Smooth muscle cell (in vitro differentiated cells): ENCODE measurements around the gene GSTM4. TPM values are rescaled to one million over a fixed set of nuclear protein-coding genes. Genes with fewer than 3 reads are reported as not detected.

Experiments
- DNase-seq: peaks from one replicate; lab custom pipeline; 2025; ENCODE audit not compliant: unreplicated experiment; lab: John Stamatoyannopoulos, UW
- H2AFZ ChIP-seq: fragments of 200-600 bp; sonication (generic); 2 replicates; pipeline ENCODE4 v1.6.0; 2016; ENCODE audit warnings: antibody characterized with exemption, low read depth, mild to moderate bottlenecking
- H3F3A ChIP-seq: fragments of 200-600 bp; sonication (generic); 2 replicates; pipeline ENCODE4 v1.6.0; 2017; ENCODE audit warnings: antibody characterized with exemption, low read depth
- H3K27ac ChIP-seq: fragments of 200-600 bp; sonication (generic); 2 replicates; pipeline ENCODE4 v1.5.1; 2016; ENCODE audit warnings: low read depth, mild to moderate bottlenecking
- H3K27me3 ChIP-seq: fragments of 200-600 bp; sonication (generic); 2 replicates; pipeline ENCODE4 v1.6.1; 2016; ENCODE audit warnings: low read depth, mild to moderate bottlenecking
- H3K36me3 ChIP-seq: fragments of 200-600 bp; sonication (generic); 2 replicates; pipeline ENCODE4 v1.5.1; 2016; ENCODE audit warnings: low read depth
- H3K4me1 ChIP-seq: fragments of 200-600 bp; sonication (generic); 2 replicates; pipeline ENCODE4 v1.5.1; 2016; ENCODE audit warnings: low read depth
- H3K4me2 ChIP-seq: fragments of 200-600 bp; sonication (generic); 2 replicates; pipeline ENCODE4 v1.6.0; 2016; ENCODE audit warnings: mild to moderate bottlenecking
- H3K4me3 ChIP-seq: fragments of 200-600 bp; sonication (generic); 2 replicates; pipeline ENCODE4 v1.5.1; 2016; ENCODE audit warnings: mild to moderate bottlenecking
- H3K79me2 ChIP-seq: fragments of 200-600 bp; sonication (generic); 2 replicates; pipeline ENCODE4 v1.6.0; 2016; ENCODE audit warnings: low read depth, mild to moderate bottlenecking
- H3K9ac ChIP-seq: fragments of 200-600 bp; sonication (generic); 2 replicates; pipeline ENCODE4 v1.6.0; 2016; ENCODE audit warnings: low read depth
- H3K9me3 ChIP-seq: fragments of 200-600 bp; sonication (generic); replicated peaks from 2 replicates; pipeline ENCODE4 v1.5.1; 2016; ENCODE audit warnings: low read depth
- H4K20me1 ChIP-seq: fragments of 200-600 bp; sonication (generic); 2 replicates; pipeline ENCODE4 v1.6.0; 2016; ENCODE audit warnings: low read depth
- CTCF ChIP-seq: fragments of 200-600 bp; sonication (generic); IDR thresholded peaks from 2 replicates; pipeline ENCODE4 v1.5.1; 2017; ENCODE audit warnings: borderline replicate concordance, mild to moderate bottlenecking, antibody characterized with exemption; ENCODE audit not compliant: insufficient read depth, poor library complexity, severe bottlenecking
- WGBS: methylation state at CpG from one replicate; pipeline ENCODE4 v1.1.7; 2016; ENCODE audit warnings: low lambda C conversion rate; 5-methylcytosine and 5-hydroxymethylcytosine counted together
- polyA plus RNA-seq: library from polyadenylated mRNA; unstranded; fragments of >200 nt; fragmentation: Nextera tagmentation; extraction: Ambion mirVana; gene quantifications from 2 replicates; pipeline ENCODE4 v1.2.1, GENCODE V29; 2016
- total RNA-seq: library from RNA; depleted of rRNA; stranded (reverse); fragments of >200 nt; gene quantifications from 2 replicates; pipeline ENCODE4 v1.2.3, GENCODE V29; 2014

GSTM4 gene
- total and polyA plus RNA-seq, 2 experiments from 2014 or later = 25.8 to 34.4 TPM

GRCh38 chr1:109664671-109665070 lies 8.8 kb downstream of the GSTM4 start:
- WGBS = 27% methylated on average over 1 of the region's 1 CpG
- Histone ChIP-seq H3K79me2 (no peaks in the 10 kb centered on the region), H2AFZ (no peak overlapping the region), H3K4me2 (no peak overlapping the region), H4K20me1 (no peaks in the 10 kb centered on the region), H3K27ac (no peak overlapping the region), H3K27me3 (no peaks in the 10 kb centered on the region), H3K4me1 (peaks cover 10% of the 10 kb centered on the region), H3F3A (no peaks in the 10 kb centered on the region), H3K9me3 (no peaks in the 10 kb centered on the region), H3K9ac (no peak overlapping the region), H3K36me3 (no peaks in the 10 kb centered on the region), H3K4me3 (no peak overlapping the region)
- no peak for TF ChIP-seq CTCF
- DNase-seq = no peak

- TF ChIP-seq CTCF = no peak
- Histone ChIP-seq H3K79me2 (no peaks in the 10 kb centered on the region), H3K9ac (peak within 1 kb of the TSS; percentile 22), H4K20me1 (no peaks in the 10 kb centered on the region), H3K36me3 (no peaks in the 10 kb centered on the region), H3K4me3 (peak within 1 kb of the TSS; percentile 63), H3F3A (no peaks in the 10 kb centered on the region), H3K9me3 (no peaks in the 10 kb centered on the region), H3K4me1 (peaks cover 10% of the 10 kb centered on the region), H2AFZ (peak within 1 kb of the TSS; percentile 97), H3K27ac (no peak within 1 kb of the TSS), H3K27me3 (no peaks in the 10 kb centered on the region), H3K4me2 (peak within 1 kb of the TSS; percentile 92)
- WGBS = 17% methylated on average over 16 of the region's 22 CpGs
- peak; percentile 70 for DNase-seq
These were observed 11.7 kb downstream of the GSTM4 start, which contains the start of gene GSTM2 for GRCh38 chr1:109667452-109668122. Gene GSTM2 (plus strand): TSS chr1:109668057. CDS start chr1:109668116, 59 bp downstream.

GRCh38 chr1:109668123-109668775 lies 12.3 kb downstream of the GSTM4 start:
- Histone ChIP-seq H3K36me3 (no peaks in the 10 kb centered on the region), H3K27me3 (no peaks in the 10 kb centered on the region)

More at GRCh38 chr1:109668123-109668775, 12.3 kb downstream of the GSTM4 start:
- H4K20me1 ChIP-seq = no peaks in the 10 kb centered on the region
- no peak for DNase-seq
- peak overlapping the region; percentile 97 for H2AFZ ChIP-seq
- H3K4me2 ChIP-seq = peak overlapping the region; percentile 92
- WGBS = 21% methylated on average over 24 of the region's 26 CpGs
- H3K27ac ChIP-seq = no peak overlapping the region
- no peaks in the 10 kb centered on the region for H3K9me3 ChIP-seq
- H3K4me3 ChIP-seq = peak overlapping the region; percentile 63
- H3K9ac ChIP-seq = no peak overlapping the region
- peaks cover 10% of the 10 kb centered on the region for H3K4me1 ChIP-seq
- H3K79me2 ChIP-seq = no peaks in the 10 kb centered on the region
- TF ChIP-seq CTCF = no peak
- no peaks in the 10 kb centered on the region for H3F3A ChIP-seq
